ENCODE results near the gene DNAJC27.

DNA sequence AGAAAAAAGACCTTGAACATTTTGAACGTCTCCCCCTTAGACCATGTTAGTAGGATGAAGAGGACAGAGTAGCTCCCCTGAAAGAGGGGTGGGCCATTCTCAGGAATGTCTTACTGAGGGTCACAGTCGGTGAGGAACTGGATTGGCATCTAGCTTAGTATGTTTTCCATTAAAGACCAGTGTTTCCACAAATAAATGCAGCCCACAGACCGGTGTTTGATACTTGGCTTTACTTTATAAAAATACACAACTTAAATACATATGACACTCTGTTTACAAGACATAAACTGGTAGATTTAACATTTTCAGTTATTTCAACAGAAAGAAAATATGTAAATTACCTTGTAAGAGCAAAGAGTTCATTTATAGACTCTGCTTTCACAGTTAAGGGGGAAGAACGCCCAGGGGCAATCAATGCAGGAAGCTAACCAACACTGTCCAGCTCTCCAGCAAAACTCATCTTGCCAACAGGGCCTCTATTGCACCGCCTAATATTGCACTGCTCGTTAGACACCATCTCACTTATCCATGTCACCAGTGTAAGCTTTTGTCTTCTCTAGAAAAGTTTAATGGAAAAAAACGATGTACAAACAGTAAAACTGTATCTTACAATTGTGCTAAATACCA, 28.2 kb downstream of the DNAJC27 start:
- TF ChIP-seq POLR2A (IDR thresholded peaks at IDR 0.05; ENCODE audit: low read length) (no peak), GATA1 (IDR thresholded peaks at IDR 0.05; ENCODE audit: low read depth, low read length) (no peak)

Data from erythroblast (primary cell).